HepG2 (cell line): ENCODE data around the gene GON7. TPM values are rescaled to one million over a fixed set of nuclear protein-coding genes. Genes with fewer than 3 reads are reported as not detected.
A peak's percentile ranks its signal among the peaks of the same experiment; 100 is the strongest.

ENCODE experiments used
- HNRNPH1 ChIP-seq: fragments of 200-400 bp; formaldehyde crosslinking; optimal IDR thresholded peaks from 2 replicates; pipeline ENCODE3; 2017; ENCODE audit warnings: mild to moderate bottlenecking, low read depth, low read length
- MEIS2 ChIP-seq: sonication (generic); formaldehyde crosslinking; IDR thresholded peaks from 2 replicates; pipeline ENCODE4 v1.9.0; 2021; ENCODE audit warnings: mild to moderate bottlenecking, missing genetic modification reagents
- SETDB1 ChIP-seq: sonication (generic); formaldehyde crosslinking; IDR thresholded peaks from 2 replicates; pipeline ENCODE4 v1.5.1; 2020; ENCODE audit warnings: missing genetic modification reagents, mild to moderate bottlenecking, borderline replicate concordance
- SNAPC2 ChIP-seq: sonication (generic); formaldehyde crosslinking; IDR thresholded peaks from 2 replicates; pipeline ENCODE4 v1.8.1; 2022; ENCODE audit warnings: mild to moderate bottlenecking, missing genetic modification reagents
- ZNF788 ChIP-seq: sonication (generic); formaldehyde crosslinking; IDR thresholded peaks from 2 replicates; pipeline ENCODE4 v1.5.0; 2020; ENCODE audit warnings: mild to moderate bottlenecking, missing genetic modification reagents, borderline replicate concordance
- ZNF883 ChIP-seq: sonication (generic); formaldehyde crosslinking; IDR thresholded peaks from 2 replicates; pipeline ENCODE4 v1.5.1; 2020; ENCODE audit warnings: mild to moderate bottlenecking, missing genetic modification reagents; ENCODE audit errors: not compliant biosample characterization
- polyA plus RNA-seq, 8 experiments: library from polyadenylated mRNA; depleted of rRNA in 3 of 8; stranded (reverse) in 7 of 8; unstranded in 1 of 8; fragments of >200 nt; fragmentation: Illumina TruSeq in 4 of 8; extraction: Trizol in 4 of 8; gene quantifications; 2 replicates each; pipeline versions ENCODE4 v1.2.1 to v1.2.3, GENCODE V29; 2011 to 2016; ENCODE audit warnings: low read depth in 4 of 8, missing spikeins in 1 of 8, mixed read lengths in 1 of 8; ENCODE audit not compliant: insufficient read depth in 1 of 8
- total RNA-seq, 5 experiments: library from RNA; depleted of rRNA; stranded (reverse); fragments of >200 nt; fragmentation: Illumina TruSeq; extraction: Trizol; gene quantifications; 2 replicates each; pipeline ENCODE4 v1.2.3, GENCODE V29; 2016; ENCODE audit warnings: low read depth in 1 of 5
- TF ChIP-seq, protein P1 (sequence below): IDR thresholded peaks from 2 replicates; pipeline ENCODE4 v1.6.1; 2016; ENCODE audit warnings: control low read depth
- TF ChIP-seq, protein P2 (sequence below), 2 experiments: sonication (generic) in 1 of 2; formaldehyde crosslinking in 1 of 2; IDR thresholded peaks; 2 replicates each; pipeline versions ENCODE4 v1.6.1 to v1.9.0; 2014 to 2022; ENCODE audit warnings: antibody characterized with exemption in 1 of 2, borderline replicate concordance in 1 of 2, inconsistent platforms in 1 of 2, low read depth in 1 of 2, missing genetic modification reagents in 1 of 2
- TF ChIP-seq, protein P3 (sequence below): sonication (generic); formaldehyde crosslinking; IDR thresholded peaks from 2 replicates; pipeline ENCODE4 v1.4.0; 2020; ENCODE audit warnings: missing genetic modification reagents
- TF ChIP-seq, protein P4 (sequence below): IDR thresholded peaks from 2 replicates; pipeline ENCODE4 v1.4.0; 2020; ENCODE audit warnings: mild to moderate bottlenecking, missing genetic modification reagents

The GON7 gene
- total and polyA plus RNA-seq, 2 of the 13 experiments (the other 11 are each of a cell fraction or from before 2014, with no cell fraction given): 11.9 to 28.0 TPM

DNA sequence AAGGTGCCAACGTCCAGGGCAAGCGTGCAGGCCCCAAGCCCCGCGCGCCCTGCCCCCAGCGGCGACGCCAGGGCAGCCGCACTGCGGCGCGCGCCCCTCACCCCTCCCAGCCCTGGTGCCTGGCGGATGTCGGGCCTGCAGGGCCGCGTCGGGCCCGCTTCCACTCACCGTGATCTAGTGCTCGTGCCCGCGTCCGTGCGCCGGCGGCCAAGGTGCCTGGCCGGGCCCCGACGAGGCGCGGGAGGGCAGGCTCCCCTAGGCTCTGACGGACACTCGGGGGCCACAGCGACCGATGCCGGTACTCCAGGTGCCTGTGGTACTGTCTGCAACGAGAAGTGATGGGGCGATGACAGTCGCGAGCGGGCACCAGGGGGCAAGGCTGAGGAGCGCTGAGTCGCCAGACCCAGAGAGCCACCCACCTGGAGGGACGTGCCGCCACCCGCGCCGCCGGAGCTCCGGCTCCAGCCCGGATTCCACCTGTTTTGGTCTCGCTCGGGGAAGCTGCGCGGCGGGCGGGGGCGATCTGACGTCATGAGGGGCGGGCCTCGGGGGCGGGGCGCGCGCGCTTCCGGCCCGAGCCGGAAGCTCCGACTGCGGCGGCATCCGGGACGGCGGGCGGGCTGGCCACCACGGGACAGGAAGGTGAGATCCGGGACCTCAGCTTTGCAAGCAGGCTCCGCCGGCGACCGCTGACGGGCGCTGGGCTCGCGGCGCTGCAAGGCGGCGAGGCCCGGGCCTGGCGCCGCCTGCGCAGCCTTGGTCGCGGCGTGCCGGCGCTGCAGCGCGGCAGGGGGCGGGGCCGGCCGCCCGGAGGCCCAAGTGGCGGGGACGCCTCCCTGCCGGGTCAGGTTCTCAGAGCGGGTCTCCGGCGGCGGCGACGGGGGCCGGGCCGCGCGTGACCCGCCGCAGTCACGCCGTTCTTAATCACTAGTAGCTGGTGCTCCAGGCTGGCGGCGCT, 22.2 kb downstream of the GON7 start, which contains the start of the genes LYSET and MOAP1 (continued):
- TF ChIP-seq SNAPC2 (CRISPR knock-in tag): no peak
- TF ChIP-seq MEIS2: 0 out of 2 replicates have a peak, but pooled peaks have one; percentile 11
- no peak for TF ChIP-seq SETDB1 (CRISPR knock-in tag)
- TF ChIP-seq ZNF788 (CRISPR knock-in tag): no peak
- no peak for TF ChIP-seq HNRNPH1
- TF ChIP-seq, protein P1, sequence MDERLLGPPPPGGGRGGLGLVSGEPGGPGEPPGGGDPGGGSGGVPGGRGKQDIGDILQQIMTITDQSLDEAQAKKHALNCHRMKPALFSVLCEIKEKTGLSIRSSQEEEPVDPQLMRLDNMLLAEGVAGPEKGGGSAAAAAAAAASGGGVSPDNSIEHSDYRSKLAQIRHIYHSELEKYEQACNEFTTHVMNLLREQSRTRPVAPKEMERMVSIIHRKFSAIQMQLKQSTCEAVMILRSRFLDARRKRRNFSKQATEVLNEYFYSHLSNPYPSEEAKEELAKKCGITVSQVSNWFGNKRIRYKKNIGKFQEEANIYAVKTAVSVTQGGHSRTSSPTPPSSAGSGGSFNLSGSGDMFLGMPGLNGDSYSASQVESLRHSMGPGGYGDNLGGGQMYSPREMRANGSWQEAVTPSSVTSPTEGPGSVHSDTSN (CRISPR knock-in tag): no peak
- peak; percentile 60 for TF ChIP-seq ZNF883 (CRISPR knock-in tag)
- TF ChIP-seq, protein P2, sequence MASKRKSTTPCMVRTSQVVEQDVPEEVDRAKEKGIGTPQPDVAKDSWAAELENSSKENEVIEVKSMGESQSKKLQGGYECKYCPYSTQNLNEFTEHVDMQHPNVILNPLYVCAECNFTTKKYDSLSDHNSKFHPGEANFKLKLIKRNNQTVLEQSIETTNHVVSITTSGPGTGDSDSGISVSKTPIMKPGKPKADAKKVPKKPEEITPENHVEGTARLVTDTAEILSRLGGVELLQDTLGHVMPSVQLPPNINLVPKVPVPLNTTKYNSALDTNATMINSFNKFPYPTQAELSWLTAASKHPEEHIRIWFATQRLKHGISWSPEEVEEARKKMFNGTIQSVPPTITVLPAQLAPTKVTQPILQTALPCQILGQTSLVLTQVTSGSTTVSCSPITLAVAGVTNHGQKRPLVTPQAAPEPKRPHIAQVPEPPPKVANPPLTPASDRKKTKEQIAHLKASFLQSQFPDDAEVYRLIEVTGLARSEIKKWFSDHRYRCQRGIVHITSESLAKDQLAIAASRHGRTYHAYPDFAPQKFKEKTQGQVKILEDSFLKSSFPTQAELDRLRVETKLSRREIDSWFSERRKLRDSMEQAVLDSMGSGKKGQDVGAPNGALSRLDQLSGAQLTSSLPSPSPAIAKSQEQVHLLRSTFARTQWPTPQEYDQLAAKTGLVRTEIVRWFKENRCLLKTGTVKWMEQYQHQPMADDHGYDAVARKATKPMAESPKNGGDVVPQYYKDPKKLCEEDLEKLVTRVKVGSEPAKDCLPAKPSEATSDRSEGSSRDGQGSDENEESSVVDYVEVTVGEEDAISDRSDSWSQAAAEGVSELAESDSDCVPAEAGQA (IDR thresholded peaks at IDR 0.05; ENCODE audit: low read depth): no peak
- TF ChIP-seq, protein P2 (CRISPR knock-in tag; IDR thresholded peaks at IDR 0.05; ENCODE audit: borderline replicate concordance): peak; percentile 88; the same call in 1 of the 2 replicates
- TF ChIP-seq, protein P3, sequence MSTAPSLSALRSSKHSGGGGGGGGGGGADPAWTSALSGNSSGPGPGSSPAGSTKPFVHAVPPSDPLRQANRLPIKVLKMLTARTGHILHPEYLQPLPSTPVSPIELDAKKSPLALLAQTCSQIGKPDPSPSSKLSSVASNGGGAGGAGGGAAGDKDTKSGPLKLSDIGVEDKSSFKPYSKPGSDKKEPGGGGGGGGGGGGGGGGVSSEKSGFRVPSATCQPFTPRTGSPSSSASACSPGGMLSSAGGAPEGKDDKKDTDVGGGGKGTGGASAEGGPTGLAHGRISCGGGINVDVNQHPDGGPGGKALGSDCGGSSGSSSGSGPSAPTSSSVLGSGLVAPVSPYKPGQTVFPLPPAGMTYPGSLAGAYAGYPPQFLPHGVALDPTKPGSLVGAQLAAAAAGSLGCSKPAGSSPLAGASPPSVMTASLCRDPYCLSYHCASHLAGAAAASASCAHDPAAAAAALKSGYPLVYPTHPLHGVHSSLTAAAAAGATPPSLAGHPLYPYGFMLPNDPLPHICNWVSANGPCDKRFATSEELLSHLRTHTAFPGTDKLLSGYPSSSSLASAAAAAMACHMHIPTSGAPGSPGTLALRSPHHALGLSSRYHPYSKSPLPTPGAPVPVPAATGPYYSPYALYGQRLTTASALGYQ (CRISPR knock-in tag): peak; percentile 50; the same call in 1 of the 2 replicates
- TF ChIP-seq, protein P4, sequence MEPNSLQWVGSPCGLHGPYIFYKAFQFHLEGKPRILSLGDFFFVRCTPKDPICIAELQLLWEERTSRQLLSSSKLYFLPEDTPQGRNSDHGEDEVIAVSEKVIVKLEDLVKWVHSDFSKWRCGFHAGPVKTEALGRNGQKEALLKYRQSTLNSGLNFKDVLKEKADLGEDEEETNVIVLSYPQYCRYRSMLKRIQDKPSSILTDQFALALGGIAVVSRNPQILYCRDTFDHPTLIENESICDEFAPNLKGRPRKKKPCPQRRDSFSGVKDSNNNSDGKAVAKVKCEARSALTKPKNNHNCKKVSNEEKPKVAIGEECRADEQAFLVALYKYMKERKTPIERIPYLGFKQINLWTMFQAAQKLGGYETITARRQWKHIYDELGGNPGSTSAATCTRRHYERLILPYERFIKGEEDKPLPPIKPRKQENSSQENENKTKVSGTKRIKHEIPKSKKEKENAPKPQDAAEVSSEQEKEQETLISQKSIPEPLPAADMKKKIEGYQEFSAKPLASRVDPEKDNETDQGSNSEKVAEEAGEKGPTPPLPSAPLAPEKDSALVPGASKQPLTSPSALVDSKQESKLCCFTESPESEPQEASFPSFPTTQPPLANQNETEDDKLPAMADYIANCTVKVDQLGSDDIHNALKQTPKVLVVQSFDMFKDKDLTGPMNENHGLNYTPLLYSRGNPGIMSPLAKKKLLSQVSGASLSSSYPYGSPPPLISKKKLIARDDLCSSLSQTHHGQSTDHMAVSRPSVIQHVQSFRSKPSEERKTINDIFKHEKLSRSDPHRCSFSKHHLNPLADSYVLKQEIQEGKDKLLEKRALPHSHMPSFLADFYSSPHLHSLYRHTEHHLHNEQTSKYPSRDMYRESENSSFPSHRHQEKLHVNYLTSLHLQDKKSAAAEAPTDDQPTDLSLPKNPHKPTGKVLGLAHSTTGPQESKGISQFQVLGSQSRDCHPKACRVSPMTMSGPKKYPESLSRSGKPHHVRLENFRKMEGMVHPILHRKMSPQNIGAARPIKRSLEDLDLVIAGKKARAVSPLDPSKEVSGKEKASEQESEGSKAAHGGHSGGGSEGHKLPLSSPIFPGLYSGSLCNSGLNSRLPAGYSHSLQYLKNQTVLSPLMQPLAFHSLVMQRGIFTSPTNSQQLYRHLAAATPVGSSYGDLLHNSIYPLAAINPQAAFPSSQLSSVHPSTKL (CRISPR knock-in tag): peak; percentile 28
